HEK293 (cell line): Measurements from ENCODE around the gene SIL1.

Experiments
- CTCF ChIA-PET: fragments of 350-600 bp; formaldehyde crosslinking; extraction: SDS; loops from one replicate; lab custom pipeline; 2021; ENCODE audit warnings: antibody characterized with exemption; lab: Yijun Ruan, JAX
- POLR2A ChIA-PET: fragments of 300-600 bp; formaldehyde crosslinking; extraction: SDS; loops from one replicate; lab custom pipeline; 2020; ENCODE audit warnings: antibody characterized with exemption, inconsistent platforms; lab: Yijun Ruan, JAX
- H3K27ac ChIP-seq: fragments of 200-500 bp; sonication (Bioruptor generic); 2 replicates; pipeline ENCODE4 v1.5.1; 2014; ENCODE audit warnings: low read depth, low read length, control low read depth, inconsistent platforms; ENCODE audit errors: extremely low read depth
- H3K36me3 ChIP-seq, 2 experiments: fragments of 200-500 bp in 1 of 2; sonication (Bioruptor generic) in 1 of 2; 1 replicate in 1 of 2; 2 replicates in 1 of 2; pipeline ENCODE4 v1.5.1; 2014 to 2017; ENCODE audit warnings: inconsistent platforms in 2 of 2, low read length in 2 of 2; ENCODE audit not compliant: control insufficient read depth in 2 of 2, insufficient read depth in 1 of 2
- H3K4me1 ChIP-seq: fragments of 200-500 bp; sonication (Bioruptor generic); 2 replicates; pipeline ENCODE4 v1.5.1; 2014; ENCODE audit warnings: mild to moderate bottlenecking, low read length, inconsistent platforms; ENCODE audit not compliant: control insufficient read depth, insufficient read depth
- H3K4me3 ChIP-seq: 2 replicates; pipeline ENCODE4 v1.5.1; 2011; ENCODE audit warnings: low read depth, mild to moderate bottlenecking, control low read depth, low read length, moderate library complexity
- H3K9me3 ChIP-seq: fragments of 200-500 bp; sonication (Bioruptor generic); 2 replicates; pipeline ENCODE4 v1.5.1; 2014; ENCODE audit warnings: low read depth, low read length, inconsistent platforms; ENCODE audit not compliant: control insufficient read depth, insufficient read depth
- ATF2 ChIP-seq: fragments of 450-650 bp; formaldehyde crosslinking; IDR thresholded peaks from 2 replicates; pipeline ENCODE4 v1.5.1; 2016; ENCODE audit warnings: missing biosample characterization, missing genetic modification characterization, low read depth
- KLF7 ChIP-seq: fragments of 450-650 bp; formaldehyde crosslinking; IDR thresholded peaks from 2 replicates; pipeline ENCODE4 v1.5.1; 2016; ENCODE audit warnings: missing biosample characterization, missing genetic modification characterization, borderline replicate concordance
- MYNN ChIP-seq: fragments of 450-650 bp; formaldehyde crosslinking; IDR thresholded peaks from 2 replicates; pipeline ENCODE4 v1.5.1; 2016; ENCODE audit warnings: missing biosample characterization, missing genetic modification characterization, borderline replicate concordance
- WT1 ChIP-seq: fragments of 450-650 bp; formaldehyde crosslinking; IDR thresholded peaks from 2 replicates; pipeline ENCODE4 v1.5.1; 2016; ENCODE audit warnings: missing biosample characterization, missing genetic modification characterization
- ZBTB10 ChIP-seq: fragments of 450-650 bp; formaldehyde crosslinking; IDR thresholded peaks from 2 replicates; pipeline ENCODE4 v1.5.1; 2016; ENCODE audit warnings: missing biosample characterization, missing genetic modification characterization
- ZBTB26 ChIP-seq: fragments of 450-650 bp; formaldehyde crosslinking; optimal IDR thresholded peaks from 2 replicates; pipeline ENCODE3; 2016; ENCODE audit warnings: missing biosample characterization, mild to moderate bottlenecking, missing genetic modification characterization
- ZBTB6 ChIP-seq: fragments of 450-650 bp; formaldehyde crosslinking; IDR thresholded peaks from 2 replicates; pipeline ENCODE4 v1.5.1; 2017; ENCODE audit warnings: missing biosample characterization, missing genetic modification characterization
- ZEB2 ChIP-seq: fragments of 450-650 bp; formaldehyde crosslinking; IDR thresholded peaks from 2 replicates; pipeline ENCODE4 v1.5.1; 2016; ENCODE audit warnings: missing biosample characterization, missing genetic modification characterization
- ZFP37 ChIP-seq: fragments of 450-650 bp; formaldehyde crosslinking; IDR thresholded peaks from 2 replicates; pipeline ENCODE4 v1.5.1; 2016; ENCODE audit warnings: missing biosample characterization, missing genetic modification characterization
- ZNF184 ChIP-seq: fragments of 450-650 bp; IDR thresholded peaks from 2 replicates; pipeline ENCODE4 v1.5.1; 2018; ENCODE audit warnings: missing biosample characterization, mild to moderate bottlenecking, missing genetic modification characterization
- ZNF248 ChIP-seq: fragments of 450-650 bp; formaldehyde crosslinking; IDR thresholded peaks from 2 replicates; pipeline ENCODE4 v1.5.1; 2017; ENCODE audit warnings: missing biosample characterization, missing genetic modification characterization
- ZNF311 ChIP-seq: fragments of 450-650 bp; formaldehyde crosslinking; IDR thresholded peaks from 2 replicates; pipeline ENCODE4 v1.5.1; 2017; ENCODE audit warnings: missing biosample characterization, missing genetic modification characterization, borderline replicate concordance
- ZNF362 ChIP-seq: fragments of 450-650 bp; formaldehyde crosslinking; IDR thresholded peaks from 2 replicates; pipeline ENCODE4 v1.5.1; 2016; ENCODE audit warnings: missing biosample characterization, missing genetic modification characterization
- ZNF391 ChIP-seq: fragments of 450-650 bp; formaldehyde crosslinking; IDR thresholded peaks from 2 replicates; pipeline ENCODE4 v1.5.1; 2016; ENCODE audit warnings: low read depth, missing biosample characterization, missing genetic modification characterization, borderline replicate concordance
- ZNF488 ChIP-seq: fragments of 450-650 bp; formaldehyde crosslinking; IDR thresholded peaks from 2 replicates; pipeline ENCODE4 v1.5.1; 2016; ENCODE audit warnings: missing biosample characterization, missing genetic modification characterization
- ZNF544 ChIP-seq: fragments of 450-650 bp; formaldehyde crosslinking; IDR thresholded peaks from 2 replicates; pipeline ENCODE4 v1.5.0; 2017; ENCODE audit warnings: missing biosample characterization, missing genetic modification characterization
- ZNF560 ChIP-seq: fragments of 450-650 bp; formaldehyde crosslinking; IDR thresholded peaks from 2 replicates; pipeline ENCODE4 v1.5.1; 2017; ENCODE audit warnings: missing biosample characterization, missing genetic modification characterization, borderline replicate concordance
- ZNF660 ChIP-seq: fragments of 450-650 bp; IDR thresholded peaks from 2 replicates; pipeline ENCODE4 v1.5.1; 2018; ENCODE audit warnings: missing biosample characterization, mild to moderate bottlenecking, missing genetic modification characterization
- ZNF785 ChIP-seq: fragments of 450-650 bp; formaldehyde crosslinking; IDR thresholded peaks from 2 replicates; pipeline ENCODE4 v1.5.1; 2016; ENCODE audit warnings: missing biosample characterization, missing genetic modification characterization
- TF ChIP-seq, protein P1 (sequence below): fragments of 450-650 bp; formaldehyde crosslinking; IDR thresholded peaks from 2 replicates; pipeline ENCODE4 v1.5.1; 2016; ENCODE audit warnings: missing biosample characterization, missing genetic modification characterization

SIL1 gene

GRCh38 chr5:139017624-139018023, 180.5 kb downstream of the SIL1 start:
- Histone ChIP-seq H3K4me3 (no peak overlapping the region), H3K36me3 (peaks cover 0 to 16% of the 10 kb centered on the region in 2 experiments), H3K27ac (no peak overlapping the region), H3K9me3 (no peaks in the 10 kb centered on the region), H3K4me1 (no peaks in the 10 kb centered on the region)
- ChIA-PET CTCF (no interaction called here), POLR2A (no interaction called here)
- TF ChIP-seq ZNF184 (tag by site-specific recombination) (no peak), ZNF391 (tag by site-specific recombination) (no peak), MYNN (no peak), ZNF544 (tag by site-specific recombination) (no peak), ZBTB10 (no peak), ZNF660 (no peak), ZBTB26 (tag by site-specific recombination) (no peak), KLF7 (tag by site-specific recombination) (no peak), ZNF785 (tag by site-specific recombination) (no peak), WT1 (tag by site-specific recombination) (no peak), ZNF488 (tag by site-specific recombination) (no peak), ZNF362 (tag by site-specific recombination) (no peak), ZFP37 (tag by site-specific recombination) (no peak), ATF2 (no peak), ZBTB6 (tag by site-specific recombination) (no peak), ZNF311 (tag by site-specific recombination) (no peak), ZEB2 (tag by site-specific recombination) (no peak), ZNF560 (no peak), ZNF248 (no peak)
- TF ChIP-seq, protein P1, sequence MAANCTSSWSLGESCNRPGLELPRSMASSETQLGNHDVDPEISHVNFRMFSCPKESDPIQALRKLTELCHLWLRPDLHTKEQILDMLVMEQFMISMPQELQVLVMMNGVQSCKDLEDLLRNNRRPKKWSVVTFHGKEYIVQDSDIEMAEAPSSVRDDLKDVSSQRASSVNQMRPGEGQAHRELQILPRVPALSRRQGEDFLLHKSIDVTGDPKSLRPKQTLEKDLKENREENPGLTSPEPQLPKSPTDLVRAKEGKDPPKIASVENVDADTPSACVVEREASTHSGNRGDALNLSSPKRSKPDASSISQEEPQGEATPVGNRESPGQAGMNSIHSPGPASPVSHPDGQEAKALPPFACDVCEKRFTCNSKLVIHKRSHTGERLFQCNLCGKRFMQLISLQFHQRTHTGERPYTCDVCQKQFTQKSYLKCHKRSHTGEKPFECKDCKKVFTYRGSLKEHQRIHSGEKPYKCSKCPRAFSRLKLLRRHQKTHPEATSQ (tag by site-specific recombination): no peak
